Neuronal stem cell (in vitro differentiated cells): ENCODE measurements around the gene NME8.

ENCODE experiments used
- DNase-seq: peaks from one replicate; pipeline ENCODE4 v3.0.0-alpha.2; 2013; ENCODE audit warnings: low spot score
- H2AFZ ChIP-seq: one replicate; pipeline ENCODE4 v1.6.1; 2013; ENCODE audit warnings: mild to moderate bottlenecking, low read length, inconsistent platforms
- H2AK5ac ChIP-seq: 2 replicates; pipeline ENCODE4 v1.6.1; 2013; ENCODE audit warnings: low read depth, mild to moderate bottlenecking, inconsistent platforms, low read length, moderate library complexity, mixed read lengths
- H2BK120ac ChIP-seq: 2 replicates; pipeline ENCODE4 v1.6.1; 2013; ENCODE audit warnings: low read depth, mild to moderate bottlenecking, inconsistent platforms, low read length, moderate library complexity, mixed read lengths
- H2BK12ac ChIP-seq: one replicate; pipeline ENCODE4 v1.6.1; 2013; ENCODE audit warnings: low read length, inconsistent platforms
- H2BK15ac ChIP-seq: 2 replicates; pipeline ENCODE4 v1.6.1; 2013; ENCODE audit warnings: mild to moderate bottlenecking, low read length, inconsistent platforms, mixed read lengths
- H2BK5ac ChIP-seq: one replicate; pipeline ENCODE4 v1.6.1; 2013; ENCODE audit warnings: inconsistent platforms, mild to moderate bottlenecking, low read length, moderate library complexity
- H3K14ac ChIP-seq: one replicate; pipeline ENCODE4 v1.6.1; 2013; ENCODE audit warnings: low read length, inconsistent platforms
- H3K18ac ChIP-seq: 2 replicates; pipeline ENCODE4 v1.6.1; 2013; ENCODE audit warnings: low read length, inconsistent platforms
- H3K23ac ChIP-seq: 2 replicates; pipeline ENCODE4 v1.6.1; 2013; ENCODE audit warnings: low read depth, mild to moderate bottlenecking, mixed read lengths, low read length, inconsistent platforms; ENCODE audit not compliant: poor library complexity
- H3K27ac ChIP-seq: replicated peaks from 3 replicates; pipeline ENCODE4 v1.5.1; 2013; ENCODE audit warnings: low read length, inconsistent platforms
- H3K27me3 ChIP-seq, 3 experiments: 2 replicates each; pipeline ENCODE4 v1.6.1; 2013; ENCODE audit warnings: low read length in 3 of 3, mild to moderate bottlenecking in 2 of 3, inconsistent platforms in 1 of 3, low read depth in 1 of 3, mixed read lengths in 1 of 3, moderate library complexity in 1 of 3; ENCODE audit not compliant: control insufficient read depth in 3 of 3, insufficient read depth in 3 of 3
- H3K36me3 ChIP-seq, 2 donors: replicated peaks in 1 of 2; 2 replicates each; pipeline ENCODE4 v1.6.1; 2013; ENCODE audit warnings: low read length in 2 of 2; ENCODE audit not compliant: control insufficient read depth in 2 of 2, insufficient read depth in 2 of 2
- H3K4ac ChIP-seq: 2 replicates; pipeline ENCODE4 v1.6.1; 2013; ENCODE audit warnings: inconsistent platforms, mild to moderate bottlenecking, low read length, moderate library complexity
- H3K4me1 ChIP-seq, 2 donors: 1 replicate in 1 of 2; 2 replicates in 1 of 2; pipeline ENCODE4 v1.6.1; 2013; ENCODE audit warnings: low read length in 2 of 2, low read depth in 1 of 2; ENCODE audit not compliant: control insufficient read depth in 2 of 2, insufficient read depth in 1 of 2
- H3K4me2 ChIP-seq: one replicate; pipeline ENCODE4 v1.6.1; 2013; ENCODE audit warnings: mild to moderate bottlenecking, low read length, inconsistent platforms; ENCODE audit not compliant: insufficient read depth, poor library complexity, severe bottlenecking
- H3K4me3 ChIP-seq, 2 donors: 2 replicates each; pipeline ENCODE4 v1.5.1; 2013; ENCODE audit warnings: low read length in 2 of 2, mild to moderate bottlenecking in 2 of 2, inconsistent platforms in 1 of 2, moderate library complexity in 1 of 2
- H3K79me1 ChIP-seq: one replicate; pipeline ENCODE4 v1.6.1; 2013; ENCODE audit warnings: low read depth, mild to moderate bottlenecking, inconsistent platforms, low read length, moderate library complexity
- H3K9ac ChIP-seq: one replicate; pipeline ENCODE4 v1.6.1; 2013; ENCODE audit warnings: mild to moderate bottlenecking, low read depth, low read length, inconsistent platforms; ENCODE audit not compliant: poor library complexity
- H3K9me3 ChIP-seq, 2 donors: replicated peaks in 1 of 2; 2 replicates each; pipeline versions ENCODE3 to v1.6.1; 2013; ENCODE audit warnings: low read length in 2 of 2, mild to moderate bottlenecking in 2 of 2, inconsistent platforms in 1 of 2, low read depth in 1 of 2, mixed read lengths in 1 of 2, moderate library complexity in 1 of 2; ENCODE audit not compliant: control insufficient read depth in 2 of 2, insufficient read depth in 1 of 2
- H4K8ac ChIP-seq: one replicate; pipeline ENCODE4 v1.6.1; 2013; ENCODE audit warnings: low read depth, mild to moderate bottlenecking, inconsistent platforms, low read length, moderate library complexity
- H4K91ac ChIP-seq: one replicate; pipeline ENCODE4 v1.6.1; 2013; ENCODE audit warnings: low read length, low read depth, mild to moderate bottlenecking, inconsistent platforms; ENCODE audit not compliant: poor library complexity
- WGBS, 2 donors: extraction: QIAGEN DNeasy Blood & Tissue Kit; methylation state at CpG; one replicate each; pipeline ENCODE4 v1.1.7; 2013; ENCODE audit warnings: missing lambda C conversion rate in 2 of 2, mixed read lengths in 1 of 2; ENCODE audit not compliant: insufficient read length in 2 of 2, insufficient replicate concordance in 1 of 2; ENCODE audit errors: extremely low coverage in 2 of 2; 5-methylcytosine and 5-hydroxymethylcytosine counted together

Gene NME8

GRCh38 chr7:37928878-37929277 lies 80.5 kb downstream of the NME8 start:
- H3K79me1 ChIP-seq, result no peaks in the 10 kb centered on the region
- no peak overlapping the region for H3K9ac ChIP-seq
- H3K4me1 ChIP-seq, result no peaks in the 10 kb centered on the region
- no peak overlapping the region for H3K4me3 ChIP-seq
- H3K23ac ChIP-seq, result no peak overlapping the region
- no peaks in the 10 kb centered on the region for H3K36me3 ChIP-seq
- H2AK5ac ChIP-seq, result no peak overlapping the region
- no peak overlapping the region for H2BK5ac ChIP-seq
- no peak overlapping the region for H2BK15ac ChIP-seq
- no CpG with 5 or more reads among the region's 4 CpGs for WGBS, 2 donors
- H3K4me2 ChIP-seq, result no peak overlapping the region
- H4K8ac ChIP-seq, result no peak overlapping the region
- H3K27ac ChIP-seq, result no peak overlapping the region
- H2BK12ac ChIP-seq, result no peak overlapping the region
- no peak overlapping the region for H2AFZ ChIP-seq
- no peak overlapping the region for H4K91ac ChIP-seq
- H3K9me3 ChIP-seq, result peaks cover 2% of the 10 kb centered on the region in 2 donors
- DNase-seq, result no peak
- no peaks in the 10 kb centered on the region for H3K27me3 ChIP-seq
- H3K14ac ChIP-seq, result no peak overlapping the region
- no peak overlapping the region for H3K18ac ChIP-seq
- H2BK120ac ChIP-seq, result no peak overlapping the region
- H3K4ac ChIP-seq, result no peak overlapping the region

GRCh38 chr7:37930226-37930948 lies 82.0 kb downstream of the NME8 start:
- Histone ChIP-seq H2BK12ac (no peak overlapping the region), H3K23ac (no peak overlapping the region), H4K8ac (no peak overlapping the region), H3K18ac (no peak overlapping the region), H2BK15ac (no peak overlapping the region), H2AK5ac (no peak overlapping the region), H4K91ac (no peak overlapping the region), H2AFZ (no peak overlapping the region), H3K27ac (no peak overlapping the region), H3K14ac (no peak overlapping the region), H3K9ac (no peak overlapping the region), H3K4me2 (no peak overlapping the region), H2BK5ac (no peak overlapping the region), H3K79me1 (no peaks in the 10 kb centered on the region), H2BK120ac (no peak overlapping the region), H3K4me3 (no peak overlapping the region), H3K9me3 (peaks cover under 1 to 2% of the 10 kb centered on the region in 2 donors), H3K27me3 (no peaks in the 10 kb centered on the region), H3K36me3 (no peaks in the 10 kb centered on the region), H3K4me1 (no peaks in the 10 kb centered on the region), H3K4ac (no peak overlapping the region)
- DNase-seq, result no peak
- WGBS, 2 donors, result no CpG with 5 or more reads among the region's 5 CpGs

GRCh38 chr7:37932543-37932942 lies 84.1 kb downstream of the NME8 start:
- Histone ChIP-seq H3K4ac (no peak overlapping the region), H2AFZ (no peak overlapping the region), H3K23ac (no peak overlapping the region), H4K8ac (no peak overlapping the region), H2BK15ac (no peak overlapping the region), H2BK12ac (no peak overlapping the region), H3K27me3 (no peaks in the 10 kb centered on the region), H3K27ac (no peak overlapping the region), H3K4me1 (no peaks in the 10 kb centered on the region), H3K9me3 (no peaks in the 10 kb centered on the region), H2BK120ac (no peak overlapping the region), H2AK5ac (no peak overlapping the region), H3K79me1 (no peaks in the 10 kb centered on the region), H3K9ac (no peak overlapping the region), H2BK5ac (no peak overlapping the region), H3K18ac (no peak overlapping the region), H3K4me2 (no peak overlapping the region), H3K4me3 (no peak overlapping the region), H3K14ac (no peak overlapping the region), H4K91ac (no peak overlapping the region), H3K36me3 (no peaks in the 10 kb centered on the region)
- no CpG with 5 or more reads among the region's 2 CpGs for WGBS, 2 donors
- DNase-seq, result no peak

- H3K4me1 ChIP-seq, result no peaks in the 10 kb centered on the region
- H3K79me1 ChIP-seq, result no peaks in the 10 kb centered on the region
Observed at GRCh38 chr7:37933018-37933566, 84.7 kb downstream of the NME8 start.

More at GRCh38 chr7:37933018-37933566, 84.7 kb downstream of the NME8 start:
- no CpG with 5 or more reads among the region's 9 CpGs for WGBS, 2 donors
- no peak overlapping the region for H2BK5ac ChIP-seq
- H3K18ac ChIP-seq, result no peak overlapping the region
- H3K4ac ChIP-seq, result no peak overlapping the region
- no peaks in the 10 kb centered on the region for H3K9me3 ChIP-seq
- H3K9ac ChIP-seq, result no peak overlapping the region
- no peak overlapping the region for H3K4me3 ChIP-seq
- no peak overlapping the region for H3K14ac ChIP-seq
- no peak overlapping the region for H3K23ac ChIP-seq
- no peak overlapping the region for H2BK120ac ChIP-seq
- no peak for DNase-seq
- no peaks in the 10 kb centered on the region for H3K36me3 ChIP-seq
- no peaks in the 10 kb centered on the region for H3K27me3 ChIP-seq
- H2AFZ ChIP-seq, result no peak overlapping the region
- no peak overlapping the region for H4K8ac ChIP-seq
- H2BK12ac ChIP-seq, result no peak overlapping the region
- H2AK5ac ChIP-seq, result no peak overlapping the region
- H2BK15ac ChIP-seq, result no peak overlapping the region
- H4K91ac ChIP-seq, result no peak overlapping the region
- H3K27ac ChIP-seq, result no peak overlapping the region
- H3K4me2 ChIP-seq, result no peak overlapping the region
